Neural cell (in vitro differentiated cells): ENCODE data around the gene TNFAIP8. TPM values are rescaled to one million over a fixed set of nuclear protein-coding genes. Genes with fewer than 3 reads are reported as not detected.

Experiments
- H2AFZ ChIP-seq: fragments of 200-600, 300-800 bp; sonication (generic), shearing (Covaris generic); 2 replicates; pipeline ENCODE4 v1.6.0; 2014; ENCODE audit warnings: low read depth, mild to moderate bottlenecking, antibody characterized with exemption, low read length, moderate library complexity
- H3F3A ChIP-seq: fragments of 200-600 bp; shearing (Covaris generic); 2 replicates; pipeline ENCODE4 v1.6.1; 2016; ENCODE audit warnings: mild to moderate bottlenecking, moderate library complexity, mixed read lengths, antibody characterized with exemption, low read length; ENCODE audit not compliant: insufficient read depth, poor library complexity, severe bottlenecking
- H3K27ac ChIP-seq: fragments of 200-600, 300-800 bp; sonication (generic), shearing (Covaris generic); 2 replicates; pipeline ENCODE4 v1.5.1; 2014; ENCODE audit warnings: mild to moderate bottlenecking, low read length, moderate library complexity
- H3K27me3 ChIP-seq: fragments of 300-800, 200-600 bp; sonication (generic), shearing (Covaris generic); 2 replicates; pipeline ENCODE4 v1.6.0; 2014; ENCODE audit warnings: mild to moderate bottlenecking, low read depth, low read length, moderate library complexity; ENCODE audit not compliant: insufficient read depth
- H3K36me3 ChIP-seq: fragments of 300-800, 200-600 bp; sonication (generic), shearing (Covaris generic); 2 replicates; pipeline ENCODE4 v1.5.1; 2014; ENCODE audit warnings: mild to moderate bottlenecking, antibody characterized with exemption, low read length, moderate library complexity; ENCODE audit not compliant: insufficient read depth
- H3K4me2 ChIP-seq: fragments of 300-800, 200-600 bp; sonication (generic), shearing (Covaris generic); 2 replicates; pipeline ENCODE4 v1.6.0; 2014; ENCODE audit warnings: mild to moderate bottlenecking, low read length
- H3K4me3 ChIP-seq: fragments of 300-800, 200-600 bp; sonication (generic), shearing (Covaris generic); 2 replicates; pipeline ENCODE4 v1.5.1; 2014; ENCODE audit warnings: mild to moderate bottlenecking, low read length, moderate library complexity
- H3K79me2 ChIP-seq: fragments of 200-600 bp; shearing (Covaris generic); replicated peaks from 2 replicates; pipeline ENCODE4 v1.6.0; 2014; ENCODE audit warnings: mild to moderate bottlenecking, low read length, moderate library complexity; ENCODE audit not compliant: insufficient read depth
- H3K9ac ChIP-seq: fragments of 300-800, 200-600 bp; sonication (generic), shearing (Covaris generic); 2 replicates; pipeline ENCODE4 v1.6.1; 2016; ENCODE audit warnings: mild to moderate bottlenecking, low read length, mixed read lengths
- H3K9me2 ChIP-seq: fragments of 200-600 bp; shearing (Covaris generic); 2 replicates; pipeline ENCODE4 v1.6.1; 2016; ENCODE audit warnings: mild to moderate bottlenecking, low read length, mixed read lengths; ENCODE audit not compliant: insufficient read depth
- H3K9me3 ChIP-seq: fragments of 200-600, 300-800 bp; sonication (generic), shearing (Covaris generic); 2 replicates; pipeline ENCODE4 v1.6.1; 2016; ENCODE audit warnings: mild to moderate bottlenecking, mixed run types, low read length, moderate library complexity, mixed read lengths
- H4K20me1 ChIP-seq: fragments of 200-600 bp; shearing (Covaris generic); 2 replicates; pipeline ENCODE4 v1.6.1; 2016; ENCODE audit warnings: mild to moderate bottlenecking, mixed run types; ENCODE audit not compliant: insufficient read depth
- CTCF ChIP-seq: fragments of 450-650 bp; IDR thresholded peaks from 2 replicates; pipeline ENCODE4 v1.5.1; 2014; ENCODE audit warnings: antibody characterized with exemption, mild to moderate bottlenecking, moderate library complexity; ENCODE audit not compliant: poor library complexity, severe bottlenecking
- EP300 ChIP-seq: fragments of 450-650 bp; conservative IDR thresholded peaks from 2 replicates; pipeline ENCODE4 v1.6.1; 2014; ENCODE audit warnings: antibody characterized with exemption, mild to moderate bottlenecking, moderate library complexity; ENCODE audit not compliant: poor library complexity, severe bottlenecking
- EZH2 ChIP-seq: fragments of 200-600, 300-800 bp; shearing (Covaris generic), sonication (generic); IDR thresholded peaks from 2 replicates; pipeline ENCODE4 v1.6.1; 2014; ENCODE audit warnings: antibody characterized with exemption, low read length, borderline replicate concordance, mild to moderate bottlenecking; ENCODE audit not compliant: insufficient read depth, poor library complexity, severe bottlenecking
- MXI1 ChIP-seq: fragments of 450-650 bp; conservative IDR thresholded peaks from 2 replicates; pipeline ENCODE4 v1.6.1; 2014; ENCODE audit warnings: antibody characterized with exemption, mild to moderate bottlenecking; ENCODE audit not compliant: poor library complexity, severe bottlenecking
- POLR2AphosphoS5 ChIP-seq: IDR thresholded peaks from 2 replicates; pipeline ENCODE4 v1.6.1; 2012
- RAD21 ChIP-seq: fragments of 450-650 bp; conservative IDR thresholded peaks from 2 replicates; pipeline ENCODE4 v1.6.1; 2014; ENCODE audit warnings: antibody characterized with exemption, mild to moderate bottlenecking, moderate library complexity
- REST ChIP-seq: IDR thresholded peaks from 2 replicates; pipeline ENCODE4 v1.6.1; 2012; ENCODE audit warnings: borderline replicate concordance
- SMC3 ChIP-seq: fragments of 450-650 bp; conservative IDR thresholded peaks from 2 replicates; pipeline ENCODE4 v1.6.1; 2014; ENCODE audit warnings: antibody characterized with exemption, mild to moderate bottlenecking, moderate library complexity; ENCODE audit not compliant: poor library complexity
- TAF1 ChIP-seq: IDR thresholded peaks from 2 replicates; pipeline ENCODE4 v1.6.1; 2012; ENCODE audit warnings: low read depth
- polyA plus RNA-seq: library from polyadenylated mRNA; depleted of rRNA; stranded (reverse); fragments of >200 nt; gene quantifications from 2 replicates; pipeline ENCODE4 v1.2.3, GENCODE V29; 2014

Gene TNFAIP8
- polyA plus RNA-seq, 1 donor from 2014 or later: 0.26 TPM

- TF ChIP-seq REST (no peak), MXI1 (no peak), EP300 (no peak), POLR2AphosphoS5 (no peak), TAF1 (no peak), RAD21 (no peak), EZH2 (no peak), CTCF (no peak)
- no peaks in the 10 kb centered on the region for H3K9me2 ChIP-seq
- no peak overlapping the region for H3K4me3 ChIP-seq
- H3K27me3 ChIP-seq: no peaks in the 10 kb centered on the region
- no peaks in the 10 kb centered on the region for H3K79me2 ChIP-seq
- no peak overlapping the region for H3K27ac ChIP-seq
- no peaks in the 10 kb centered on the region for H3K9me3 ChIP-seq
- no peak overlapping the region for H3K9ac ChIP-seq
- no peak overlapping the region for H3K4me2 ChIP-seq
- no peaks in the 10 kb centered on the region for H3F3A ChIP-seq
- H2AFZ ChIP-seq: no peak overlapping the region
- no peaks in the 10 kb centered on the region for H3K36me3 ChIP-seq
- H4K20me1 ChIP-seq: no peaks in the 10 kb centered on the region
Observed at GRCh38 chr5:119313658-119314605, 41.9 kb upstream of the TNFAIP8 start.

- Histone ChIP-seq H3K4me3 (no peak overlapping the region), H3K27ac (no peak overlapping the region), H3K36me3 (no peaks in the 10 kb centered on the region), H4K20me1 (no peaks in the 10 kb centered on the region), H3K9me2 (no peaks in the 10 kb centered on the region), H3F3A (no peaks in the 10 kb centered on the region), H3K4me2 (no peak overlapping the region), H3K27me3 (no peaks in the 10 kb centered on the region), H3K9me3 (no peaks in the 10 kb centered on the region), H2AFZ (no peak overlapping the region), H3K9ac (no peak overlapping the region), H3K79me2 (no peaks in the 10 kb centered on the region)
- TF ChIP-seq MXI1 (no peak), EZH2 (no peak), RAD21 (no peak), TAF1 (no peak), REST (no peak), CTCF (no peak), POLR2AphosphoS5 (no peak), SMC3 (no peak), EP300 (no peak)
Observed at GRCh38 chr5:119315516-119315949, 40.3 kb upstream of the TNFAIP8 start.
